ENCODE measurements around the gene PRRT3.
A peak's percentile ranks its signal among the peaks of the same experiment; 100 is the strongest.

GRCh38 chr3:9940746-9941145 lies 11.5 kb downstream of the PRRT3 start:
- TF ChIP-seq POLR2AphosphoS5 (IDR thresholded peaks at IDR 0.05) (peak in 1 of 3 donors; percentile 12), CTCF (IDR thresholded peaks at IDR 0.05 in 8 of 11, conservative IDR thresholded peaks at IDR 0.05 in 3 of 11) (no peak)
